Keratinocyte (primary cell): Measurements from ENCODE around the gene KDM4B. TPM values are rescaled to one million over a fixed set of nuclear protein-coding genes. Genes with fewer than 3 reads are reported as not detected.

Source experiments
- DNase-seq: peaks from one replicate; pipeline ENCODE4 v3.0.0-alpha.2; 2011; ENCODE audit warnings: low read depth, missing footprints, low spot score
- FAIRE-seq: peaks from 2 replicates; lab custom pipeline; 2011; peaks lifted over from hg19 to GRCh38; lab: Jason Lieb, UNC
- H2AFZ ChIP-seq: 2 replicates; pipeline ENCODE4 v1.6.0; 2012; ENCODE audit warnings: low read length, control low read depth, inconsistent platforms; ENCODE audit not compliant: control insufficient read depth
- H3K27ac ChIP-seq: 2 replicates; pipeline ENCODE4 v1.5.1; 2011; ENCODE audit warnings: low read length; ENCODE audit not compliant: control insufficient read depth, insufficient read depth
- H3K27me3 ChIP-seq: 3 replicates; pipeline ENCODE4 v1.6.0; 2011; ENCODE audit warnings: low read length; ENCODE audit not compliant: control insufficient read depth, insufficient read depth; ENCODE audit errors: extremely low read depth
- H3K36me3 ChIP-seq, 2 experiments: 2 replicates in 1 of 2; 3 replicates in 1 of 2; pipeline ENCODE4 v1.5.1; 2011; ENCODE audit warnings: low read length in 2 of 2, mild to moderate bottlenecking in 1 of 2; ENCODE audit not compliant: control insufficient read depth in 2 of 2, insufficient read depth in 2 of 2; ENCODE audit errors: extremely low read depth in 1 of 2
- H3K4me1 ChIP-seq: 3 replicates; pipeline ENCODE4 v1.5.1; 2011; ENCODE audit warnings: low read length; ENCODE audit not compliant: control insufficient read depth, insufficient read depth; ENCODE audit errors: extremely low read depth
- H3K4me2 ChIP-seq: 3 replicates; pipeline ENCODE4 v1.6.0; 2011; ENCODE audit warnings: low read depth, low read length; ENCODE audit not compliant: control insufficient read depth, insufficient read depth; ENCODE audit errors: extremely low read depth
- H3K4me3 ChIP-seq, 3 experiments: fragments of 200-600 bp in 1 of 3; sonication (generic) in 1 of 3; 2 replicates in 2 of 3; 3 replicates in 1 of 3; pipeline ENCODE4 v1.5.1; 2011 to 2016; ENCODE audit warnings: low read length in 3 of 3, mild to moderate bottlenecking in 3 of 3, control low read depth in 2 of 3, inconsistent platforms in 1 of 3, low read depth in 1 of 3, mixed read lengths in 1 of 3, mixed run types in 1 of 3, moderate library complexity in 1 of 3; ENCODE audit not compliant: control insufficient read depth in 2 of 3, insufficient read depth in 2 of 3; ENCODE audit errors: extremely low read depth in 1 of 3
- H3K79me2 ChIP-seq: 2 replicates; pipeline ENCODE4 v1.6.0; 2012; ENCODE audit warnings: low read length; ENCODE audit not compliant: control insufficient read depth, insufficient read depth
- H3K9ac ChIP-seq: 3 replicates; pipeline ENCODE4 v1.6.0; 2011; ENCODE audit warnings: low read length; ENCODE audit not compliant: control insufficient read depth, insufficient read depth; ENCODE audit errors: extremely low read depth
- H3K9me1 ChIP-seq: 3 replicates; pipeline ENCODE4 v1.6.0; 2011; ENCODE audit warnings: low read length; ENCODE audit not compliant: control insufficient read depth, insufficient read depth; ENCODE audit errors: extremely low read depth
- H3K9me3 ChIP-seq: 2 replicates; pipeline ENCODE4 v1.5.1; 2012; ENCODE audit warnings: low read depth, low read length; ENCODE audit not compliant: control insufficient read depth
- H4K20me1 ChIP-seq: 3 replicates; pipeline ENCODE4 v1.6.0; 2011; ENCODE audit warnings: low read length; ENCODE audit not compliant: control insufficient read depth, insufficient read depth; ENCODE audit errors: extremely low read depth
- CTCF ChIP-seq, 3 experiments: IDR thresholded peaks in 1 of 3; conservative IDR thresholded peaks in 1 of 3; optimal IDR thresholded peaks in 1 of 3; 2 replicates in 2 of 3; 3 replicates in 1 of 3; pipeline versions ENCODE3 to v1.5.1; 2011; ENCODE audit warnings: low read length in 3 of 3, mild to moderate bottlenecking in 3 of 3, moderate library complexity in 2 of 3, control low read depth in 1 of 3, inconsistent platforms in 1 of 3; ENCODE audit not compliant: insufficient read depth in 2 of 3; ENCODE audit errors: extremely low read depth in 1 of 3
- EZH2 ChIP-seq: IDR thresholded peaks from one replicate; pipeline ENCODE4 v1.6.1; 2012; ENCODE audit warnings: inconsistent platforms, mild to moderate bottlenecking, low read length, moderate library complexity
- dilution Hi-C: fragments of 300-500 bp; cut with MboI; formaldehyde crosslinking; loops from one replicate; pipeline ENCODE4 v1.7.0; 2020; ENCODE audit warnings: low sequenced_read_pairs; ENCODE audit not compliant: extremely low pct_ligation_motif_present
- polyA plus RNA-seq, 5 experiments: library from polyadenylated mRNA; depleted of rRNA in 3 of 5; stranded (reverse) in 3 of 5; stranded (forward) in 1 of 5; unstranded in 1 of 5; fragments of >200 nt; gene quantifications; 1 replicate in 1 of 5; 2 replicates in 3 of 5; 3 replicates in 1 of 5; pipeline versions ENCODE4 v1.2.1 to v1.2.3, GENCODE V29; 2011 to 2012; ENCODE audit warnings: missing spikeins in 2 of 5, low read depth in 1 of 5, low replicate concordance in 1 of 5

KDM4B gene
- polyA plus RNA-seq, 1 donor (not counting 4 experiments of a cell fraction or from before 2014, with no cell fraction given) = 6.2 TPM

- no peak for FAIRE-seq
Observed at GRCh38 chr19:5112681-5113575, 144.0 kb downstream of the KDM4B start.

GRCh38 chr19:5113633-5114586, 145.0 kb downstream of the KDM4B start:
- no peak overlapping the region for H3K27ac ChIP-seq
- H3K9ac ChIP-seq = no peak overlapping the region
- H3K4me2 ChIP-seq = no peak overlapping the region
- H3K4me1 ChIP-seq = no peaks in the 10 kb centered on the region
- no peaks in the 10 kb centered on the region for H3K27me3 ChIP-seq
- H3K79me2 ChIP-seq = no peaks in the 10 kb centered on the region
- no peaks in the 10 kb centered on the region for H3K9me1 ChIP-seq
- peaks cover 12 to 20% of the 10 kb centered on the region in 2 experiments for H3K36me3 ChIP-seq
- no peaks in the 10 kb centered on the region for H4K20me1 ChIP-seq
- dilution Hi-C loops = no loop called here
- DNase-seq (no peak), FAIRE-seq (no peak)
- no peak overlapping the region for H3K4me3 ChIP-seq
- no peak overlapping the region for H2AFZ ChIP-seq
- TF ChIP-seq EZH2 = no peak
- no peak for TF ChIP-seq CTCF (optimal IDR thresholded peaks at IDR 0.05 in 1 of 3, IDR thresholded peaks at IDR 0.05 in 1 of 3, conservative IDR thresholded peaks at IDR 0.05 in 1 of 3; ENCODE audit: extremely low read depth in 1 of 3, insufficient read depth in 2 of 3, low read length in 3 of 3)
- no peaks in the 10 kb centered on the region for H3K9me3 ChIP-seq

More at GRCh38 chr19:5112681-5113575, 144.0 kb downstream of the KDM4B start:
- H3K79me2 ChIP-seq = no peaks in the 10 kb centered on the region
- DNase-seq = no peak
- peaks cover 12 to 20% of the 10 kb centered on the region in 2 experiments for H3K36me3 ChIP-seq
- TF ChIP-seq CTCF (optimal IDR thresholded peaks at IDR 0.05 in 1 of 3, IDR thresholded peaks at IDR 0.05 in 1 of 3, conservative IDR thresholded peaks at IDR 0.05 in 1 of 3; ENCODE audit: extremely low read depth in 1 of 3, insufficient read depth in 2 of 3, low read length in 3 of 3) = no peak
- TF ChIP-seq EZH2 = no peak
- no peak overlapping the region for H2AFZ ChIP-seq
- H4K20me1 ChIP-seq = no peaks in the 10 kb centered on the region
- no peaks in the 10 kb centered on the region for H3K9me3 ChIP-seq
- no peaks in the 10 kb centered on the region for H3K9me1 ChIP-seq
- H3K4me3 ChIP-seq = no peak overlapping the region
- H3K27me3 ChIP-seq = no peaks in the 10 kb centered on the region
- no peak overlapping the region for H3K9ac ChIP-seq
- H3K27ac ChIP-seq = no peak overlapping the region
- dilution Hi-C loops = no loop called here
- H3K4me1 ChIP-seq = no peaks in the 10 kb centered on the region
- no peak overlapping the region for H3K4me2 ChIP-seq
